ENCODE measurements around the gene BRD9.
"Not testable (repeated sequence)": the region's sequence is repeated elsewhere in the genome, so short reads cannot be mapped to it uniquely, and the experiment has no call there.

The BRD9 gene

GRCh38 chr5:878677-879076 is 13.9 kb downstream of the BRD9 start:
- not testable (repeated sequence) for DNase-seq (ENCODE audit: low read depth in 2 of 2)

- no peak for DNase-seq (ENCODE audit: low read depth in 2 of 2)
These were observed 14.5 kb downstream of the BRD9 start for GRCh38 chr5:878125-878524.

DNA sequence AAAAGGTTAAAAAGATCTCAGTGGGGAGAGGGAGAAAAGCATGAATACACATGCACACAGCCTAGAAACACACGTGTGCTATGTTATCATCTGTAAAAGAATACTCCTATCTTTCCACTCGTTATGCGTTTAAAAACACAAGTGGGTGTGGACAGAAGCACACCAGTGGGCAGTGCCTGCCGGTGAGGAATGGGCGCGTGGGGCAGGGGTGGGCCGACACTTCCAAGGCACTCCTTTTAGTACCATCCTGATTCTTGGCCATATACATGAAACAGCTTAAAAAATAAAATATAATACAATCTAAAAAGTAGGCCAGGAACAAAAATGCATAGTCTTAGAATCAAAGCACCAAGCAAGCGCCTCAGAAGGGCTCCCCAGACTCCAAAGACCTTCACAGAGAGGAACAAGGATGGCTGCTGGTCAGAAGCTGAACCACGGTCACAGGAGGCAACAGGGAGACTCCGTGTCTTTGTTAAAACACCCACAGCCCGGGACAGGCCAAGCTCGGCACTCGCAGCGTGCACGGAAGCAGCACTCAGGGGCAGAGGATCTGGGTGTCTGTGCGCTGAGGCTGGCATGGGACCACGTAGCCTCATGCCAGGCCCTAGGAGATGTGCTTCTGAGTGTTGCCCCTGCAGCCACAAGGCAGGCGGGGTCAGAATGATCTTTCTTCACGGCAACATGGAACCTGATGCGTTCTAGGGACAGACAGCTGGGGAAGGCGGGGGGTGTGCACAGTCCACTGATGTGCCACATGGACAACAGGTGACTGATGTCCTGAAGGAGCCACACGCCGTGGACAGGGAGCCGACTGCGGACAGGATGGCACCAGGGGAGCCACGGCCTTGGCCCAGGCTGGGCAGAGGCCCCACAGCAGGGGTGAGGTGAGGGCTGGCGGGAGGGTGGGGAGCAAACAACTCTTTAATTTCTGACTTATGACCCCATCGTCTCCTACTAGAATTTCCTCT is 15.9 kb downstream of the BRD9 start:
- DNase-seq (ENCODE audit: low read depth in 2 of 2): no peak

DNA sequence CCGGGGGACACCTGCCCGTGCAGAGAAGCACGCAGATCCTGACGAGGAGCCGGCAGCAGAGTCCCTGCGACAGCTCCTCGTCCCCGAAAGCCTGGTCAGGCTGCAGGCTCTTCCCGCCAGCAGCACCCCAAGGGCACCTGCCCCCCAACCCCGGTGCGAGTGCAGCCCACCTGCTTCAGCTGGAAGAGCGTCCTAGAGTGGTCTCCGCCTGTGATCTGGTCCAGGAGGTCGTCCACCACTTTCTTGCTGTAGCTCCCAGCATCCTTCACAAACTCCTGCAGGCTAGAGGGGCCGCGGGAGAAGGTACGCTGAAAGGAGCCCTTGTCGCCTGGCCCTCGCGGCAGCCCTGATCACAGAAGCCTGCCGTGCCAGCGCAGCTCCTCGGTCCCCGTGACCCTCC is 16.7 kb downstream of the BRD9 start:
- no peak for DNase-seq (ENCODE audit: low read depth in 2 of 2)

GRCh38 chr5:873328-873727 is 19.3 kb downstream of the BRD9 start:
- no peak for DNase-seq (ENCODE audit: low read depth in 2 of 2)

GRCh38 chr5:872301-872700 is 20.3 kb downstream of the BRD9 start:
- DNase-seq (ENCODE audit: low read depth in 2 of 2): no peak

DNA sequence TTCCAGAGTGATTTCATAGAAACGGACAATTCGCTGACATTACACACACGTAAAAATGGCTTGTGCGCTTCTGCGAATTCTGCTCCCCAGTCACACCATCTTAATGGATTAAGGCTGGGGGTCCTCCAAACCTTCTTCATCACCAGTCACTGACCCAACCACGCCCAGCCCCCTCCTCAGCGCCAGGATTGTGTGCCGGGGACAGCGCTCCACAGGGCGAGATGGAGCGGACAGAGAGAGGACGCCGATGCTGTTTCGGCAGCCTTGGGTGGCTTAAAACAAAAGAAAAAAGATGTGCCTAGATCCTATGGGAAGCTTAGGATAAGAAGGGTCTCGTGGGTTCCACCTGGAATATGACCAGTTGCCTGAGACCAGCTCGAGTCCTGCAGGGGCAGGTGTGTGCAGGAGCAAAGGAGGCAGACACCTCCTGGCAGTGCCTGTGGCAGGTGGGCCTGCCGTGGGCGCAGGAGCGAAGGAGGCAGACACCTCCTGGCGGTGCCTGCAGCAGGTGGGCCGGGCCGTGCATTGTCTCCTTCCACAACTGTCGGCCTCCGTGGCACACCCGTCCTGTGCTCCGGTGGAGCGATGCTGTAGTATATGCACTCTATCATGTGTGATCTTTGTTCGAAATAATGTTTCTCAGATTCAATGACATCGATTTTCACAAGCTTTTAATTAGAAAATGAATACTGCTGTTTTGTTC is 20.9 kb downstream of the BRD9 start:
- no peak for DNase-seq (ENCODE audit: low read depth in 2 of 2)

GRCh38 chr5:870956-871355 is 21.6 kb downstream of the BRD9 start:
- no peak for DNase-seq (ENCODE audit: low read depth in 2 of 2)

GRCh38 chr5:868428-869135 is 24.0 kb downstream of the BRD9 start:
- no peak for DNase-seq (ENCODE audit: low read depth in 2 of 2)

GRCh38 chr5:867300-867870 is 25.2 kb downstream of the BRD9 start:
- no peak for DNase-seq (ENCODE audit: low read depth in 2 of 2)

- no peak for DNase-seq (ENCODE audit: low read depth in 2 of 2)
These were observed 26.8 kb downstream of the BRD9 start for GRCh38 chr5:865771-866170.

- DNase-seq (ENCODE audit: low read depth in 2 of 2): no peak
These were observed 27.5 kb downstream of the BRD9 start for GRCh38 chr5:865168-865521.

DNA sequence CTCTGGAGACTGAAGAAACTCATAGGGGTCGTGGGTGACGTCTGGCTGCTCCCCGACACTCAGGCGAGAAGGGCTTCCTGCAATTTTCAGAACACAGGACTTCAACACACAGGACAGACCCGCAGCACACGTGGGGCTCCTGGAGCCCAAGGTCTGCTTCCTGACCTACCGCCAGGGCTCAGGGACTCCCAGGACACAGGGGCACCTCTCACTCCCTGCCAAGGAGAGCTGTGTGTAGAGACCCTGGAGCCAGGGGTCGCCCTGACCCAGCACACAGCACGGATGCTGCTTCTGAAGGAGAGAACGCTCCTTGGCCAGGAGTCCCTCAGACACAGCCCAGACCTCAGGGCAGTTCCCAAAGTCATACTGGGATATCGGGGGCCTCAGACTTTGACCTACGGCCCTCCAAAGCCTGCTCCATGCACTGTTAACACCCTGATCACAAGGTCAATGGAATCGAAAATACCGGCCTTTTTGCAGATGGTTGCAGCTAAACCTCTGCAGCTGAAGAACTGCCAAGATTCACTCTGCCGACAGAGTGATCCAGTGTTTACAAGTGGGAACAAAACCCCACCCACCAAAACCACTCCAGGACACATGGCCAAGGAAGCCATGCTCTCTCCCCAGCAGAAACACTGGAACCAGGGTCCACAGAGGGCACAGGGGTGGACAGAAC is 28.0 kb downstream of the BRD9 start:
- DNase-seq (ENCODE audit: low read depth in 2 of 2): no peak

DNA sequence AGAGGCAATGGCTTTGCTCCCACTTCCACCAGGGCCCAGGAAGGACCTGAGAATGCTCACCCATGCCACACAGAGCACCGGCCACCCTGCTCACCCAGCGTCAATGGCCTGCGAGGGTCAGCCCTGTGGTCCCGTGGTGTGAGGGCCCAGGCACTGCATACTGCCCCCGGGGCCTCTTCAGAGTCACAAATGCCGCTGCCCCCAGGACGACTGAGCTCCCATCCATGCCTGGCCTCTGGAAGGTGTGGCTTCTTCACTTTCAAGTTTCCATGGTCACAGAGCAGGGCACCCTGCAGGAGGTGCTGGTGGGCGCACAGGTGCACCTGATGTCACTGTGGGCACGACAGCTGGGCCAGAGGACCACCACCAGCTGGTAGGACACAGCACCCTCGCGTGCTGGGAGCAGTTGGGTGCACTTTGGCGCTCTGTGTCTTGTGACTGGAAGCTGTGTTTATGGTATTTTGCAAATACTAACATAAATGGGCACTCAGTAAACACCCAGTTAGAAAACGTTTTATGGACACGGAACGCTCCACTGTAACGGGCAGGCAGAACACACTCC is 29.3 kb downstream of the BRD9 start:
- DNase-seq (ENCODE audit: low read depth in 2 of 2): no peak

- DNase-seq (ENCODE audit: low read depth in 2 of 2): no peak
These were observed 30.0 kb downstream of the BRD9 start for GRCh38 chr5:862367-863243.

DNA sequence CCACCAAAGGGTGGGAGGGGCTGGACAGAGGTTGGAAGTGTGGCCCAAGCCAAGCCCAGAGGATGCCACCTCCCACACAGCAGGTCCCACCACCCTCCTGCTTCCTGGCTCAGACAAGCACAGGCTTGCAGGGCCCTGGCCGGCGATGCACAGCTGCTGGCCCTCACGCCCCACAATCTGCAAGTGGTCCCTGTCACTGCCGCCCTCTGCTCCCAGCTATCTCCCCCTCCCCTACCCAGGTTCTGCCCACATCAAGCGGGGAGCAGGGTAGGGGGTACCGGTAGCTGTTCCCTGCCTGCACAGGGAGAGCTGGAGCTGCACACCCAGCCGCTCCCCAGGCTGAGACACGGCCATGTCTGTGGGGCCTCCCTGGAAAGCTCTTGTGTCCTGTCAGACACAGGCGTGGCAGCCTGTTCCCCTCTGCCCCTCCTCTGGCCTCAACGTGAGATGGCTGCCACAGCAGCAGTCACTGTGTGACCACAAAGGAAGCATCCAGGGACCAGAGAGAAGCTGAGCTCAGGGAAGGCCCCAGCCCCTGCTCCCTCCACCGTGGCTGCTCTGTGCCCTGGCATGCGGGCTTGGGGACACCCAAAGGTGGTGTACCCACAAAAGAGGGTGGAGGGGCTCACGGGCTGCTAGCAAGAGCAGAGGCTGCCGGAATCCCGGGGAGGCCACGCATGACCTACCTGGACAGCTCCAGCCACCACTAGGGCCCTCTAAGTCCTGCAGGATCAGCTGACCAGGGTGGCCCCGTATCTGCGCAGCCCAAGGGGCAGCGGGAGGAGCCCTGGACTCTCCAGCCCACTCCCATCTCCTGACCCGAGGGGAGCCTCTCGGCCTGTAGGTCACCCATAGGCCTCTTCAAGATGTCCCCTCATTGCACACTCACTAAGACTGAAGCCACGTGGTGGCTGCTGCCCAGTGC is 30.9 kb downstream of the BRD9 start:
- no peak for DNase-seq (ENCODE audit: low read depth in 2 of 2)

DNA sequence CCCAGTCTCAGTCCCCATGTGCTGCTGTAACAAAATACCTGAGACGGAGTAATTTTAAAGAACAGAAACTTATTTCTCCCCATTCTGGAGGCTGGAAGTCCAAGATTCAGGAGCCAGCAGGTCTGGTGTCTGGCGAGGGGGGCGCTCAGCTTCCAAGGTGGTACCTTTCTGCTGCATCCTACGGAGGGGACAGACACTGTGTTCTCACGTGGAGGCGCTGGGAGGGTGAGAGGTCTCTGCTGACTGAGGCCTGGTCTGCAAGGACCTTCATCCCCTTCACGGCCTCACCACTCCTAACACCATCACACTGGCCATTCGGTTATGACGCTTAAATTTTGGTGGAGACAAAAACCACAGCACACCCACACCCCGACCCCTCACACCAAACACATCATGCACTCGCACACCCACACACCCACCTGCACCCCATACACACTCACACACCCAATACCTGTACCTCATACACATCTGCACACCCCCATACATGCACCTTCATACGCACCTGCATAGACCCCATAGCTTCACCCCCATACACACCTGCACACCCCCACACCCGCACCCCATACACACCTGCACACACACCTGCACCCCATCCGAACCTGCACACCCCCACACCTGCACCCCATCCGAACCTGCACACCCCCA is 32.0 kb downstream of the BRD9 start:
- no peak for DNase-seq (ENCODE audit: low read depth in 2 of 2)

DNA sequence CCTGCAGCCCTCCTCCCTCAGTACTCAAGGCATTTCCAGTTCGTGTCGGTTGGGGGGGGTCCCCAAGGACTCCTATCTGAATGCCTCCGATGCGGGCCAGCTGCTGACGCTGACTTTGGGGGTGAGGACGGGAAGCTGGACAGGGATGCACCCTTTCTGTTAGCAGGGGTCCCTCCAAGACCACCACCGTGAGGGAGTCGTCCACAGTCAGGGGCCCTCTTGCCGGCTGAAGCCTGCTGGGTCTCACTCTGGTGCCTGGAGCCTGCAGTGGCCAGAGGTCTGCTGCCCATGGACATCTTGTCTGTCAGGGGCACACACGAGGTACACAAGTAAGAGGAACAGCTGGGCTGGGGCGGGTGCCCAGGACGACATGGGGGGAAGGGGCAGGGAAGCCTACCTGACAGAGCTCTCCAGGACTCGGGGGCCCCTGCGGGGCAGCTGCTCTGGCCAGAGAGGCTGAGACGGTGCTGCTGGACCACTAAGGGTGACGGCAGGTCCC is 32.8 kb downstream of the BRD9 start:
- no peak for DNase-seq (ENCODE audit: low read depth in 2 of 2)

Measured in stimulated activated CD4-positive, alpha-beta T cell treated with anti-CD3 and anti-CD28 coated beads, Interleukin-4, amount 100 ng/mL, for 48 hours (primary cell).